PFSK-1 (cell line): Measurements from ENCODE around the gene TRIP10.

Experiments used
- POLR2AphosphoS5 ChIP-seq: IDR thresholded peaks from 2 replicates; pipeline ENCODE4 v1.6.1; 2012; ENCODE audit warnings: low read depth, mild to moderate bottlenecking, control low read depth, low read length, moderate library complexity
- TAF1 ChIP-seq: IDR thresholded peaks from 2 replicates; pipeline ENCODE4 v1.6.1; 2012; ENCODE audit warnings: low read length, control low read depth, borderline replicate concordance; ENCODE audit not compliant: insufficient read depth

GRCh38 chr19:6765738-6766356 is 26.4 kb downstream of the TRIP10 start:
- no peak for TF ChIP-seq POLR2AphosphoS5
- no peak for TF ChIP-seq TAF1
